ENCODE measurements around the gene FMOD.

FMOD gene

DNA sequence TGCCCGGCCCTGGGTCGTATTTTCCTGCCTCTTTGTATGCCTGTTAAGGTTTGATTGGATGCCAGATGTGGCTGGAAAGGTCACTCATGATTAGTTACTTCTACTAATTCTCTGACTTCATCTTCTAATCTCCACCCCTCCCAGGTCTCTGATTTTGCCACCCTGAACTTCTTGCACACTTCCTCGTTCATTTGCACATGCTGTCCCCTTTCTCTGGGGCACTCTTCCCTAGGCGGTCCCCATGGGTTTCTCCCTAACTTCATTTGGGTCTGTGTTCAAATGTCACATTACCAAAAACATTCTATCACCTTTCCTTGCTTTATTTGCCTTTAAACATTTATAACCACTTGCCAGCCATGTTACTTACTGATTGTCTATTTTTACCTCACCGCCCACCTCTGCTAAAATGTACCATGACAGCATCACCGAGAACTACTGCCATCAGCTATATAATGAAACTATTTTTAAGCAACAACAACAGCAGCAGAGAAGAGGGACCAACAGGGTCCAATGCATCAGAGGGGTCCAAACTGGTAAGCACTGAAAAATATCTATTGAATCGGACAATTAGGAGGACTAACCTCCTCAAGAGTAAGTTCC, 45.8 kb upstream of the FMOD start:
- no peaks in the 10 kb centered on the region for H3K4me1 ChIP-seq (ENCODE audit: control insufficient read depth, insufficient read depth, low read length)
- H3K36me3 ChIP-seq (ENCODE audit: control insufficient read depth in 2 of 2, insufficient read depth in 1 of 2, low read length in 2 of 2): no peaks in the 10 kb centered on the region
- no peak overlapping the region for H3K4me3 ChIP-seq (ENCODE audit: low read depth, low read length)
- ChIA-PET CTCF (no interaction called here), POLR2A (no interaction called here)
- H3K27ac ChIP-seq (ENCODE audit: extremely low read depth, low read depth, low read length): no peak overlapping the region
- H3K9me3 ChIP-seq (ENCODE audit: control insufficient read depth, insufficient read depth, low read depth, low read length): no peaks in the 10 kb centered on the region
- TF ChIP-seq ZNF791 (tag by site-specific recombination; IDR thresholded peaks at IDR 0.05) (no peak), ZNF677 (tag by site-specific recombination; IDR thresholded peaks at IDR 0.05) (no peak), ZNF549 (tag by site-specific recombination; IDR thresholded peaks at IDR 0.05) (no peak), ZNF785 (tag by site-specific recombination; IDR thresholded peaks at IDR 0.05) (no peak)
- TF ChIP-seq, protein P1, sequence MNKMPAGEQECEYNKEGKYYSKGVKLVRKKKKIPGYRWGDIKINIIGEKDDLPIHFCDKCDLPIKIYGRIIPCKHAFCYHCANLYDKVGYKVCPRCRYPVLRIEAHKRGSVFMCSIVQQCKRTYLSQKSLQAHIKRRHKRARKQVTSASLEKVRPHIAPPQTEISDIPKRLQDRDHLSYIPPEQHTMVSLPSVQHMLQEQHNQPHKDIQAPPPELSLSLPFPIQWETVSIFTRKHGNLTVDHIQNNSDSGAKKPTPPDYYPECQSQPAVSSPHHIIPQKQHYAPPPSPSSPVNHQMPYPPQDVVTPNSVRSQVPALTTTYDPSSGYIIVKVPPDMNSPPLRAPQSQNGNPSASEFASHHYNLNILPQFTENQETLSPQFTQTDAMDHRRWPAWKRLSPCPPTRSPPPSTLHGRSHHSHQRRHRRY (tag by site-specific recombination; IDR thresholded peaks at IDR 0.05): no peak

DNA sequence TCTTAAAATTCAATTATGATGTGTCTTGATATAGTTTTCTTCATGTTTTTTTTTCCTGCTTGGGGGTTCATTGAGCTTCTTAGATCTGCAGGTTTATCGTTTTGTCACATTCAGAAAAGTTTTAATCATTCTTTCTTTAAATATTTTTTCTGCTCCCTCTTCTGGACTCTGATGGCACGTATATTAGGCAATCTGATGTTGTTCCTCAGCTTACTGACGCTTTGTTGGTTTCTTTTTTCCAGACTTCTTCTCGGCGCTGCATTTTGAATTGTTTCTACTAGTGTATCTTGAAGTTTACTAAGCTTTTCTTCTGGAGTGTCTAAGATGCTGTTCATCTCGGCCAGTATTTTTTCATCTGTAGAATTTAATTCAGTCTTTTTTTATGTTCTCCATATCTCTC, 44.8 kb upstream of the FMOD start:
- Histone ChIP-seq H3K36me3 (ENCODE audit: control insufficient read depth in 2 of 2, insufficient read depth in 1 of 2, low read length in 2 of 2) (no peaks in the 10 kb centered on the region), H3K4me1 (ENCODE audit: control insufficient read depth, insufficient read depth, low read length) (no peaks in the 10 kb centered on the region), H3K27ac (ENCODE audit: extremely low read depth, low read depth, low read length) (no peak overlapping the region), H3K9me3 (ENCODE audit: control insufficient read depth, insufficient read depth, low read depth, low read length) (no peaks in the 10 kb centered on the region), H3K4me3 (ENCODE audit: low read depth, low read length) (no peak overlapping the region)
- POLR2A ChIA-PET: no interaction called here
- CTCF ChIA-PET: no interaction called here
- TF ChIP-seq, protein P2, sequence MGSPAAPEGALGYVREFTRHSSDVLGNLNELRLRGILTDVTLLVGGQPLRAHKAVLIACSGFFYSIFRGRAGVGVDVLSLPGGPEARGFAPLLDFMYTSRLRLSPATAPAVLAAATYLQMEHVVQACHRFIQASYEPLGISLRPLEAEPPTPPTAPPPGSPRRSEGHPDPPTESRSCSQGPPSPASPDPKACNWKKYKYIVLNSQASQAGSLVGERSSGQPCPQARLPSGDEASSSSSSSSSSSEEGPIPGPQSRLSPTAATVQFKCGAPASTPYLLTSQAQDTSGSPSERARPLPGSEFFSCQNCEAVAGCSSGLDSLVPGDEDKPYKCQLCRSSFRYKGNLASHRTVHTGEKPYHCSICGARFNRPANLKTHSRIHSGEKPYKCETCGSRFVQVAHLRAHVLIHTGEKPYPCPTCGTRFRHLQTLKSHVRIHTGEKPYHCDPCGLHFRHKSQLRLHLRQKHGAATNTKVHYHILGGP (tag by site-specific recombination; IDR thresholded peaks at IDR 0.05): no peak
- TF ChIP-seq ZNF664 (tag by site-specific recombination; IDR thresholded peaks at IDR 0.05): no peak
- TF ChIP-seq ZNF221 (tag by site-specific recombination; IDR thresholded peaks at IDR 0.05; ENCODE audit: borderline replicate concordance): no peak
- TF ChIP-seq, protein P3, sequence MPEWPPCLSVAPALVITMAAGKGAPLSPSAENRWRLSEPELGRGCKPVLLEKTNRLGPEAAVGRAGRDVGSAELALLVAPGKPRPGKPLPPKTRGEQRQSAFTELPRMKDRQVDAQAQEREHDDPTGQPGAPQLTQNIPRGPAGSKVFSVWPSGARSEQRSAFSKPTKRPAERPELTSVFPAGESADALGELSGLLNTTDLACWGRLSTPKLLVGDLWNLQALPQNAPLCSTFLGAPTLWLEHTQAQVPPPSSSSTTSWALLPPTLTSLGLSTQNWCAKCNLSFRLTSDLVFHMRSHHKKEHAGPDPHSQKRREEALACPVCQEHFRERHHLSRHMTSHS (tag by site-specific recombination; IDR thresholded peaks at IDR 0.05): no peak
- no peak for TF ChIP-seq ZFHX2 (tag by site-specific recombination; conservative IDR thresholded peaks at IDR 0.05)
- TF ChIP-seq ZNF112 (tag by site-specific recombination; IDR thresholded peaks at IDR 0.05): no peak
- TF ChIP-seq IKZF3 (tag by site-specific recombination; IDR thresholded peaks at IDR 0.05): no peak
- no peak for TF ChIP-seq ZNF701 (tag by site-specific recombination; IDR thresholded peaks at IDR 0.05)
- TF ChIP-seq, protein P4, sequence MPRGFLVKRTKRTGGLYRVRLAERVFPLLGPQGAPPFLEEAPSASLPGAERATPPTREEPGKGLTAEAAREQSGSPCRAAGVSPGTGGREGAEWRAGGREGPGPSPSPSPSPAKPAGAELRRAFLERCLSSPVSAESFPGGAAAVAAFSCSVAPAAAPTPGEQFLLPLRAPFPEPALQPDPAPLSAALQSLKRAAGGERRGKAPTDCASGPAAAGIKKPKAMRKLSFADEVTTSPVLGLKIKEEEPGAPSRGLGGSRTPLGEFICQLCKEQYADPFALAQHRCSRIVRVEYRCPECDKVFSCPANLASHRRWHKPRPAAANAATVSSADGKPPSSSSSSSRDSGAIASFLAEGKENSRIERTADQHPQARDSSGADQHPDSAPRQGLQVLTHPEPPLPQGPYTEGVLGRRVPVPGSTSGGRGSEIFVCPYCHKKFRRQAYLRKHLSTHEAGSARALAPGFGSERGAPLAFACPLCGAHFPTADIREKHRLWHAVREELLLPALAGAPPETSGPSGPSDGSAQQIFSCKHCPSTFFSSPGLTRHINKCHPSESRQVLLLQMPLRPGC (tag by site-specific recombination; IDR thresholded peaks at IDR 0.05): no peak
- no peak for TF ChIP-seq REPIN1 (tag by site-specific recombination; IDR thresholded peaks at IDR 0.05; ENCODE audit: low read depth)
- no peak for TF ChIP-seq ZNF624 (tag by site-specific recombination; IDR thresholded peaks at IDR 0.05)
- no peak for TF ChIP-seq ZBTB21 (tag by site-specific recombination; IDR thresholded peaks at IDR 0.05)
- TF ChIP-seq ZNF548 (tag by site-specific recombination; IDR thresholded peaks at IDR 0.05): no peak
- TF ChIP-seq ZNF776 (tag by site-specific recombination; IDR thresholded peaks at IDR 0.05; ENCODE audit: borderline replicate concordance): no peak
- no peak for TF ChIP-seq ZNF514 (tag by site-specific recombination; IDR thresholded peaks at IDR 0.05)
- no peak for TF ChIP-seq ZBTB17 (tag by site-specific recombination; IDR thresholded peaks at IDR 0.05)
- no peak for TF ChIP-seq ZNF510 (tag by site-specific recombination; IDR thresholded peaks at IDR 0.05; ENCODE audit: insufficient replicate concordance)
- TF ChIP-seq ZNF558 (tag by site-specific recombination; IDR thresholded peaks at IDR 0.05): no peak
